22Rv1 (cell line): ENCODE data around the gene BCAN.

ENCODE experiments used
- CTCF ChIP-seq: fragments of 450-650 bp; IDR thresholded peaks from 2 replicates; pipeline ENCODE4 v1.5.1; 2017; ENCODE audit warnings: mild to moderate bottlenecking
- ZFX ChIP-seq: fragments of 450-650 bp; IDR thresholded peaks from 2 replicates; pipeline ENCODE4 v1.6.1; 2017; ENCODE audit warnings: antibody characterized with exemption, borderline replicate concordance

DNA sequence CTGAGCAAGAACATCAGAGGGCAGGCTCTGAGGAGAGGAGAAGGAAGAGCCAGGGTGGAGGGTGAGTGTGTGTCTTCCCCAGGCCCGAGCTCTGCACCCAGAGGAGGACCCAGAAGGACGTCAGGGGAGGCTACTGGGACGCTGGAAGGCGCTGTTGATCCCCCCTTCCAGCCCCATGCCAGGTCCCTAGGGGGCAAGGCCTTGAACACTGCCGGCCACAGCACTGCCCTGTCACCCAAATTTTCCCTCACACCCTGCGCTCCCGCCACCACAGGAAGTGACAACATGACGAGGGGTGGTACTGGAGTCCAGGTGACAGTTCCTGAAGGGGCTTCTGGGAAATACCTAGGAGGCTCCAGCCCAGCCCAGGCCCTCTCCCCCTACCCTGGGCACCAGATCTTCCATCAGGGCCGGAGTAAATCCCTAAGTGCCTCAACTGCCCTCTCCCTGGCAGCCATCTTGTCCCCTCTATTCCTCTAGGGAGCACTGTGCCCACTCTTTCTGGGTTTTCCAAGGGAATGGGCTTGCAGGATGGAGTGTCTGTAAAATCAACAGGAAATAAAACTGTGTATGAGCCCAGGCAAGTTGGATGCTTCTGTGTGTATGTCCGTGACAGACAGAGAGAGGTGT is 17.1 kb downstream of the BCAN start:
- no peak for TF ChIP-seq CTCF
- no peak for TF ChIP-seq ZFX
